Panc1 (cell line): Measurements from ENCODE around the gene ARID5B. TPM values are rescaled to one million over a fixed set of nuclear protein-coding genes. Genes with fewer than 3 reads are reported as not detected.

Experiments
- ATAC-seq: fragments of 200-7000 bp; cut with Tn5 transposase; 2 replicates; pipeline ENCODE4 v1.9.1; 2020; ENCODE audit warnings: mild to moderate bottlenecking, moderate library complexity
- BruUV-seq: library from RNA; stranded (reverse); fragments of 400-500 nt; replicated peaks from 2 replicates; lab custom pipeline; 2021; lab: Mats Ljungman, UMichigan
- CTCF ChIA-PET: fragments of 300-600 bp; sonication (Branson Sonifier 250); formaldehyde crosslinking; loops from one replicate; lab custom pipeline; 2022; ENCODE audit warnings: antibody characterized with exemption; lab: Charles Lee
- POLR2A ChIA-PET: fragments of 300-600 bp; sonication (Branson Sonifier 250); formaldehyde crosslinking; loops from one replicate; lab custom pipeline; 2022; ENCODE audit warnings: antibody characterized with exemption; lab: Charles Lee
- DNase-seq: peaks from one replicate; pipeline ENCODE4 v3.0.0-alpha.2; 2010; ENCODE audit warnings: low read depth, low spot score
- H3K27ac ChIP-seq: 2 replicates; pipeline ENCODE4 v1.5.1; 2011; ENCODE audit warnings: mild to moderate bottlenecking, low read length, inconsistent platforms
- H3K27me3 ChIP-seq: fragments of 200-500 bp; sonication (Bioruptor generic); 2 replicates; pipeline ENCODE4 v1.6.0; 2014; ENCODE audit warnings: low read length, inconsistent platforms; ENCODE audit not compliant: control insufficient read depth, insufficient read depth
- H3K36me3 ChIP-seq: fragments of 200-500 bp; sonication (Bioruptor generic); 2 replicates; pipeline ENCODE4 v1.5.1; 2014; ENCODE audit warnings: inconsistent platforms, mild to moderate bottlenecking, low read length, moderate library complexity; ENCODE audit not compliant: control insufficient read depth, insufficient read depth
- H3K4me1 ChIP-seq: 2 replicates; pipeline ENCODE4 v1.5.1; 2011; ENCODE audit warnings: inconsistent platforms, mild to moderate bottlenecking, low read length, moderate library complexity; ENCODE audit not compliant: control insufficient read depth, insufficient read depth
- H3K4me3 ChIP-seq, 2 experiments: 2 replicates each; pipeline ENCODE4 v1.5.1; 2011 to 2012; ENCODE audit warnings: low read depth in 2 of 2, low read length in 2 of 2, mild to moderate bottlenecking in 2 of 2, inconsistent platforms in 1 of 2, moderate library complexity in 1 of 2
- H3K9me3 ChIP-seq: fragments of 200-500 bp; sonication (Bioruptor generic); 2 replicates; pipeline ENCODE4 v1.5.1; 2014; ENCODE audit warnings: low read depth, mild to moderate bottlenecking, inconsistent platforms, low read length, moderate library complexity; ENCODE audit not compliant: control insufficient read depth, insufficient read depth
- CTCF ChIP-seq: fragments of 450-650 bp; IDR thresholded peaks from 2 replicates; pipeline ENCODE4 v1.5.1; 2017; ENCODE audit warnings: mild to moderate bottlenecking
- POLR2AphosphoS5 ChIP-seq: IDR thresholded peaks from 2 replicates; pipeline ENCODE4 v1.6.1; 2012; ENCODE audit warnings: mild to moderate bottlenecking, low read depth, low read length, moderate library complexity
- SIN3A ChIP-seq: IDR thresholded peaks from 2 replicates; pipeline ENCODE4 v1.6.1; 2012; ENCODE audit warnings: low read depth, mild to moderate bottlenecking, low read length, moderate library complexity, borderline replicate concordance; ENCODE audit not compliant: insufficient read depth
- TCF7L2 ChIP-seq: IDR thresholded peaks from 2 replicates; pipeline ENCODE4 v1.6.1; 2011; ENCODE audit warnings: mild to moderate bottlenecking, low read depth, low read length, inconsistent platforms
- in situ Hi-C: cut with HindIII; loops from 2 replicates; pipeline ENCODE4 v1.10.0; 2016; ENCODE audit warnings: low sequenced_read_pairs, low pct_unique_long_range_greater_than_20kb
- intact Hi-C: fragments of 100-400 bp; cut with micrococcal nuclease; formaldehyde crosslinking; loops from one replicate; pipeline ENCODE4 v1.10.0; 2022; ENCODE audit not compliant: unreplicated experiment
- total RNA-seq: library from RNA; stranded (reverse); gene quantifications from one replicate; pipeline ENCODE4 v1.2.1, GENCODE V29; 2021; ENCODE audit not compliant: unreplicated experiment
- TF ChIP-seq, protein P1 (sequence below), 2 experiments: IDR thresholded peaks; 2 replicates each; pipeline ENCODE4 v1.6.1; 2011 to 2012; ENCODE audit warnings: low read depth in 2 of 2, control low read depth in 1 of 2, low read length in 1 of 2, mild to moderate bottlenecking in 1 of 2, moderate library complexity in 1 of 2; ENCODE audit not compliant: insufficient read depth in 1 of 2

Gene ARID5B
- total RNA-seq, 1 experiment from 2014 or later, result 22.7 TPM

GRCh38 chr10:61964059-61964709 lies 62.7 kb downstream of the ARID5B start:
- Histone ChIP-seq H3K9me3 (no peaks in the 10 kb centered on the region), H3K36me3 (no peaks in the 10 kb centered on the region), H3K4me1 (peaks cover 13% of the 10 kb centered on the region; the same call in 1 of the 2 replicates), H3K27me3 (no peaks in the 10 kb centered on the region), H3K27ac (peak overlapping the region; percentile 4; the same call in 1 of the 2 replicates), H3K4me3 (no peak overlapping the region)
- POLR2A ChIA-PET, result no interaction called here
- in situ Hi-C loops (no loop called here), intact Hi-C loops (no loop called here)
- no peak for DNase-seq
- CTCF ChIA-PET, result no interaction called here
- BruUV-seq, result no TSS peak
- ATAC-seq, result peak; percentile 64; the same call in 1 of the 2 replicates
- no peak for TF ChIP-seq POLR2AphosphoS5
- TF ChIP-seq, protein P1, sequence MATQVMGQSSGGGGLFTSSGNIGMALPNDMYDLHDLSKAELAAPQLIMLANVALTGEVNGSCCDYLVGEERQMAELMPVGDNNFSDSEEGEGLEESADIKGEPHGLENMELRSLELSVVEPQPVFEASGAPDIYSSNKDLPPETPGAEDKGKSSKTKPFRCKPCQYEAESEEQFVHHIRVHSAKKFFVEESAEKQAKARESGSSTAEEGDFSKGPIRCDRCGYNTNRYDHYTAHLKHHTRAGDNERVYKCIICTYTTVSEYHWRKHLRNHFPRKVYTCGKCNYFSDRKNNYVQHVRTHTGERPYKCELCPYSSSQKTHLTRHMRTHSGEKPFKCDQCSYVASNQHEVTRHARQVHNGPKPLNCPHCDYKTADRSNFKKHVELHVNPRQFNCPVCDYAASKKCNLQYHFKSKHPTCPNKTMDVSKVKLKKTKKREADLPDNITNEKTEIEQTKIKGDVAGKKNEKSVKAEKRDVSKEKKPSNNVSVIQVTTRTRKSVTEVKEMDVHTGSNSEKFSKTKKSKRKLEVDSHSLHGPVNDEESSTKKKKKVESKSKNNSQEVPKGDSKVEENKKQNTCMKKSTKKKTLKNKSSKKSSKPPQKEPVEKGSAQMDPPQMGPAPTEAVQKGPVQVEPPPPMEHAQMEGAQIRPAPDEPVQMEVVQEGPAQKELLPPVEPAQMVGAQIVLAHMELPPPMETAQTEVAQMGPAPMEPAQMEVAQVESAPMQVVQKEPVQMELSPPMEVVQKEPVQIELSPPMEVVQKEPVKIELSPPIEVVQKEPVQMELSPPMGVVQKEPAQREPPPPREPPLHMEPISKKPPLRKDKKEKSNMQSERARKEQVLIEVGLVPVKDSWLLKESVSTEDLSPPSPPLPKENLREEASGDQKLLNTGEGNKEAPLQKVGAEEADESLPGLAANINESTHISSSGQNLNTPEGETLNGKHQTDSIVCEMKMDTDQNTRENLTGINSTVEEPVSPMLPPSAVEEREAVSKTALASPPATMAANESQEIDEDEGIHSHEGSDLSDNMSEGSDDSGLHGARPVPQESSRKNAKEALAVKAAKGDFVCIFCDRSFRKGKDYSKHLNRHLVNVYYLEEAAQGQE (IDR thresholded peaks at IDR 0.05; ENCODE audit: insufficient read depth in 1 of 2, low read depth in 2 of 2, low read length in 1 of 2), result no peak
- no peak for TF ChIP-seq TCF7L2
- TF ChIP-seq CTCF, result no peak
- no peak for TF ChIP-seq SIN3A

DNA sequence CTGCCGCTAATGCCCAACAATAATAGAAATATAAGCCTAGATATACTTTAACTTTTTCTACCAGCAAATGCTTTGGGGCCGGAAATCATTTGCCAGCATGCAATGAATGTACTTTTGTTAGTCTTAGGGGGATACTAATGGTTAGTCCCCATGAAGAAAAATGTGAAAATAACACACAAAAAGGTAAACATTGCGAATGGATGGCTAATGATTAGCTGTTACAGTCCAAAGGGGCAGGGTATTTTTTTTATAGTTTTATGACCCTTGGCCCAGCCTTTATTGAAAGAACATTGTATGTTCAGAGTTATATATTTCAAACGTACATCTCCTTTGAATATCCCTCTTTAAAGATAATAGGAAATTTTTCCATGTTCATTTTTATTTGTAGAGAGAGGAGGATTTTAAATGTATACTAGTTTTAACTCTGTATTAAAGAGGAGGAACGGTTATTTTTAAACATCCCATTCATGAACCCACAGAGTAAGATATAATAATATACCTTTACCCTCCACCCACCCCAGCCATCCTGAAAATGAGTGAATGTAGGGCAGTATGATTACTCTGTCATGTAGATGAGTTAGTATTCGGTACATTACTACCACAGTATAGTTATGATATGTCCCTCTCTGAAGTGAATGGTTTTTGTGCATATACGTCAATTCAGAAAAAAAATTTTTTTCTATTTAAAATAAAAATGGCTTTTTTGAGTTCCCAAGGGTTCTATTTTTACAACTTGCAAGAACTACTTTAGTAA lies 63.6 kb downstream of the ARID5B start:
- H3K4me1 ChIP-seq, result peaks cover 15% of the 10 kb centered on the region; the same call in 1 of the 2 replicates
- TSS peak; percentile 2 for BruUV-seq
- no peaks in the 10 kb centered on the region for H3K9me3 ChIP-seq

More for the DNA sequence above, 63.6 kb downstream of the ARID5B start:
- ChIA-PET CTCF (no interaction called here), POLR2A (no interaction called here)
- intact Hi-C loops (no loop called here), in situ Hi-C loops (no loop called here)
- no peaks in the 10 kb centered on the region for H3K27me3 ChIP-seq
- no peaks in the 10 kb centered on the region for H3K36me3 ChIP-seq
- TF ChIP-seq POLR2AphosphoS5 (no peak), TCF7L2 (no peak), SIN3A (no peak), CTCF (no peak)
- TF ChIP-seq, protein P1 (IDR thresholded peaks at IDR 0.05; ENCODE audit: insufficient read depth in 1 of 2, low read depth in 2 of 2, low read length in 1 of 2), result no peak
- ATAC-seq (no peak), DNase-seq (no peak)
- H3K4me3 ChIP-seq, result no peak overlapping the region
- no peak overlapping the region; the same call in 1 of the 2 replicates for H3K27ac ChIP-seq
